Endothelial cell (in vitro differentiated cells): ENCODE results near the gene PTPRM. TPM values are rescaled to one million over a fixed set of nuclear protein-coding genes. Genes with fewer than 3 reads are reported as not detected.

Experiments
- DNase-seq: peaks from one replicate; pipeline ENCODE4 v3.0.0; 2021; ENCODE audit warnings: low spot score
- H3K27ac Mint-ChIP-seq: one replicate; pipeline ENCODE4 v1.8.0; 2021; ENCODE audit warnings: mixed read lengths, inconsistent platforms; ENCODE audit not compliant: unreplicated experiment
- H3K27me3 Mint-ChIP-seq: one replicate; pipeline ENCODE4 v1.8.0; 2021; ENCODE audit warnings: mild to moderate bottlenecking, moderate library complexity, mixed read lengths, inconsistent platforms; ENCODE audit not compliant: unreplicated experiment
- H3K36me3 Mint-ChIP-seq: one replicate; pipeline ENCODE4 v1.8.0; 2021; ENCODE audit warnings: mild to moderate bottlenecking, low read depth, mixed read lengths, inconsistent platforms; ENCODE audit not compliant: unreplicated experiment
- H3K4me1 Mint-ChIP-seq: one replicate; pipeline ENCODE4 v1.8.0; 2021; ENCODE audit warnings: mild to moderate bottlenecking, mixed read lengths, inconsistent platforms; ENCODE audit not compliant: unreplicated experiment
- H3K4me3 Mint-ChIP-seq: one replicate; pipeline ENCODE4 v1.8.0; 2021; ENCODE audit warnings: mild to moderate bottlenecking, mixed read lengths, inconsistent platforms; ENCODE audit not compliant: unreplicated experiment
- H3K9me3 Mint-ChIP-seq: one replicate; pipeline ENCODE4 v1.8.0; 2021; ENCODE audit warnings: mixed read lengths, inconsistent platforms; ENCODE audit not compliant: unreplicated experiment
- CTCF ChIP-seq: fragments of 200-600 bp; sonication (generic); IDR thresholded peaks from one replicate; pipeline ENCODE4 v1.5.0; 2021; ENCODE audit warnings: antibody characterized with exemption; ENCODE audit not compliant: unreplicated experiment
- total RNA-seq: library from RNA; stranded (reverse); fragmentation: NEBNext Ultra II Directional; extraction: Animal tissue kit (Norgen Biotek cat#: 25700); gene quantifications from one replicate; pipeline ENCODE4 v1.2.1, GENCODE V29; 2021; ENCODE audit not compliant: unreplicated experiment

Gene PTPRM
- total RNA-seq, 1 donor from 2014 or later: 284 TPM

- Mint-ChIP-seq H3K27ac (peak overlapping the region; percentile 40), H3K9me3 (no peaks in the 10 kb centered on the region), H3K4me1 (peaks cover 46% of the 10 kb centered on the region), H3K36me3 (no peaks in the 10 kb centered on the region), H3K4me3 (no peak overlapping the region), H3K27me3 (peaks cover 4% of the 10 kb centered on the region)
- no peak for DNase-seq
- no peak for TF ChIP-seq CTCF
These were observed 111.3 kb downstream of the PTPRM start for GRCh38 chr18:7678389-7678788.

GRCh38 chr18:7678801-7679200 is 111.7 kb downstream of the PTPRM start:
- peaks cover 4% of the 10 kb centered on the region for H3K27me3 Mint-ChIP-seq
- H3K4me3 Mint-ChIP-seq: no peak overlapping the region
- no peaks in the 10 kb centered on the region for H3K9me3 Mint-ChIP-seq

DNA sequence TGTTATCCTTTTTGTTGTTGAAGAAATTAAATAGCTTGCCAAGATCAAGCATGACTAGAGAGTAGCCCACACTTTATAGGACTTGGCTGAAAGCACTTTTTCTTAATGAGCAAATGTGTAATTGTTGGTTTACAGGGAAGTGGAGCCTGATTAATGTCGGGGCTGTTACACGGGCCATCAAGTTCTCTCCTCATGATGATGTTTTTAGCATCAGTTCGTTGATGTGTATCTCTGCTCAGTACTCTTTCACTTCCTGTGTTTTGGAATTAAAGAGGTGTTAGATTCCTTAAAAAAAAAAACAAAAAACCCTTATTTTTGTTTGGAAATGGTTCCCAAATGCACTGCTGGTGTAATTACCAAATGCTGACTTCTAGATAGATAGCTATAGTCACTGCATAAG is 114.2 kb downstream of the PTPRM start:
- Mint-ChIP-seq H3K27ac (no peak overlapping the region), H3K4me3 (no peak overlapping the region), H3K9me3 (no peaks in the 10 kb centered on the region), H3K4me1 (peaks cover 48% of the 10 kb centered on the region), H3K27me3 (peaks cover 4% of the 10 kb centered on the region), H3K36me3 (no peaks in the 10 kb centered on the region)
- TF ChIP-seq CTCF: no peak
- no peak for DNase-seq

More at GRCh38 chr18:7678801-7679200, 111.7 kb downstream of the PTPRM start:
- H3K27ac Mint-ChIP-seq: peak overlapping the region; percentile 40
- H3K4me1 Mint-ChIP-seq: peaks cover 44% of the 10 kb centered on the region
- no peaks in the 10 kb centered on the region for H3K36me3 Mint-ChIP-seq
- no peak for DNase-seq
- no peak for TF ChIP-seq CTCF

GRCh38 chr18:7682321-7682720 is 115.2 kb downstream of the PTPRM start:
- no peaks in the 10 kb centered on the region for H3K9me3 Mint-ChIP-seq
- no peak for TF ChIP-seq CTCF
- no peak for DNase-seq
- H3K4me3 Mint-ChIP-seq: no peak overlapping the region
- peaks cover 4% of the 10 kb centered on the region for H3K27me3 Mint-ChIP-seq
- peaks cover 46% of the 10 kb centered on the region for H3K4me1 Mint-ChIP-seq
- no peaks in the 10 kb centered on the region for H3K36me3 Mint-ChIP-seq
- no peak overlapping the region for H3K27ac Mint-ChIP-seq

DNA sequence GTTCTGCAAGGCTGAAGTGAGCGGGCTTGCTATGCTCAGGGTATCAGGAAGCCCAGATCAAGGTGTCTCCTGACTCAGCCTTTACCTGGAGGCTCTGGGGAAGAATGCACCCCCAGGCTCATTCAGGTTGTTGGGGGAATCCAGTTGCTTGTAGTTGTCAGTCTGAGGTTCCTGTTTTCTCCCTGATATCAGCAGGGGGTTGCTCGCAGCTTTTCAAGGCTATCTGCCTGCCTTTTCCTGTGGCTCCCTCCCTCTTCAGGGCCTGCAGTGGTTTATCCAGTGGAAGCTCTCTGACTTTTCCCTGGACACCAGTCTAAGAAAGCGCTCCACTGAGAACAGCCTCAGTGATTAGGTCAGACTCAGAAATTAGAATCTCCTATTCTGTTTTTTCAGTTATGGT is 116.6 kb downstream of the PTPRM start:
- no peak for DNase-seq
- Mint-ChIP-seq H3K4me3 (no peak overlapping the region), H3K36me3 (peaks cover 4% of the 10 kb centered on the region), H3K4me1 (peaks cover 38% of the 10 kb centered on the region), H3K27me3 (no peaks in the 10 kb centered on the region), H3K9me3 (no peaks in the 10 kb centered on the region), H3K27ac (no peak overlapping the region)
- no peak for TF ChIP-seq CTCF
